GM21360 (cell line): ENCODE data around the gene PTCRA.

Experiments used
- ATAC-seq: cut with Tn5 transposase; IDR thresholded peaks from one replicate; pipeline ENCODE4 v1.9.1; 2021; ENCODE audit warnings: mild to moderate bottlenecking, moderate library complexity; ENCODE audit not compliant: unreplicated experiment

The PTCRA gene

GRCh38 chr6:42969934-42970333, 54.1 kb downstream of the PTCRA start:
- no peak for ATAC-seq

- no peak for ATAC-seq
Measured at GRCh38 chr6:42970871-42971612, 55.2 kb downstream of the PTCRA start.

- no peak for ATAC-seq
Measured at GRCh38 chr6:42971746-42972327, 56.0 kb downstream of the PTCRA start.

GRCh38 chr6:42973926-42974325, 58.1 kb downstream of the PTCRA start:
- no peak for ATAC-seq

- ATAC-seq: no peak
Measured at GRCh38 chr6:42974919-42975505, 59.2 kb downstream of the PTCRA start.
